PC-9 (cell line): ENCODE data around the gene NHS. TPM values are rescaled to one million over a fixed set of nuclear protein-coding genes. Genes with fewer than 3 reads are reported as not detected.
A peak's percentile ranks its signal among the peaks of the same experiment; 100 is the strongest.

Experiments used
- BruUV-seq: library from RNA; stranded (reverse); fragments of 400-500 nt; replicated peaks from 2 replicates; lab custom pipeline; 2021; lab: Mats Ljungman, UMichigan
- CTCF ChIA-PET: fragments of 300-600 bp; sonication (Branson Sonifier 250); formaldehyde crosslinking; loops from one replicate; lab custom pipeline; 2022; ENCODE audit warnings: antibody characterized with exemption; lab: Charles Lee
- POLR2A ChIA-PET: fragments of 300-600 bp; sonication (Branson Sonifier 250); formaldehyde crosslinking; loops from one replicate; lab custom pipeline; 2022; ENCODE audit warnings: antibody characterized with exemption; ENCODE audit not compliant: unreplicated experiment; lab: Charles Lee
- DNase-seq, 2 experiments: peaks; one replicate each; pipeline versions ENCODE4 v3.0.0 to v3.0.0-alpha.2; 2015 to 2022; ENCODE audit warnings: mixed read lengths in 1 of 2
- H2AFZ ChIP-seq: fragments of 200-600 bp; sonication (generic); 2 replicates; pipeline ENCODE4 v1.8.1; 2017; ENCODE audit warnings: antibody characterized with exemption
- H3F3A ChIP-seq: fragments of 200-600 bp; sonication (generic); 2 replicates; pipeline ENCODE4 v1.8.1; 2017; ENCODE audit warnings: antibody characterized with exemption, mild to moderate bottlenecking, low read depth; ENCODE audit not compliant: insufficient read depth
- H3K27ac ChIP-seq: fragments of 200-600 bp; sonication (generic); 2 replicates; pipeline ENCODE4 v1.6.1; 2016; ENCODE audit warnings: mixed run types
- H3K27me3 ChIP-seq: fragments of 200-600 bp; sonication (generic); 2 replicates; pipeline ENCODE4 v1.6.1; 2016; ENCODE audit warnings: low read depth, mixed run types; ENCODE audit not compliant: insufficient read depth
- H3K36me3 ChIP-seq: fragments of 200-600 bp; sonication (generic); 2 replicates; pipeline ENCODE4 v1.6.1; 2016; ENCODE audit warnings: low read depth, mixed run types
- H3K4me1 ChIP-seq: fragments of 200-600 bp; sonication (generic); replicated peaks from 2 replicates; pipeline ENCODE4 v1.6.1; 2016; ENCODE audit warnings: mixed run types; ENCODE audit not compliant: insufficient read depth
- H3K4me2 ChIP-seq: fragments of 200-600 bp; sonication (generic); 2 replicates; pipeline ENCODE4 v1.6.1; 2017; ENCODE audit warnings: mixed run types
- H3K4me3 ChIP-seq: fragments of 200-600 bp; sonication (generic); 2 replicates; pipeline ENCODE4 v1.6.1; 2016; ENCODE audit warnings: mixed run types
- H3K79me2 ChIP-seq: fragments of 200-600 bp; sonication (generic); 2 replicates; pipeline ENCODE4 v1.6.1; 2017; ENCODE audit warnings: low read depth, mixed run types
- H3K9me2 ChIP-seq: fragments of 200-600 bp; sonication (generic); 2 replicates; pipeline ENCODE4 v1.8.1; 2017; ENCODE audit warnings: mild to moderate bottlenecking; ENCODE audit not compliant: insufficient read depth
- H3K9me3 ChIP-seq: fragments of 200-600 bp; sonication (generic); 2 replicates; pipeline ENCODE4 v1.8.1; 2016; ENCODE audit warnings: low read depth; ENCODE audit not compliant: insufficient read depth
- H4K20me1 ChIP-seq: fragments of 200-600 bp; sonication (generic); 2 replicates; pipeline ENCODE4 v1.8.1; 2017; ENCODE audit not compliant: insufficient read depth
- EZH2 ChIP-seq: fragments of 200-600 bp; sonication (generic); IDR thresholded peaks from 2 replicates; pipeline ENCODE4 v1.8.0; 2017; ENCODE audit warnings: antibody characterized with exemption, low read depth
- intact Hi-C: fragments of 100-400 bp; cut with micrococcal nuclease; formaldehyde crosslinking; loops from one replicate; pipeline ENCODE4 v1.10.0; 2022; ENCODE audit not compliant: unreplicated experiment
- total RNA-seq: library from RNA; stranded (reverse); gene quantifications from 2 replicates; pipeline ENCODE4 v1.2.3, GENCODE V29; 2021
- TF ChIP-seq, protein P1 (sequence below): fragments of 200-600 bp; sonication (generic); conservative IDR thresholded peaks from 2 replicates; pipeline ENCODE4 v1.6.1; 2017; ENCODE audit warnings: mixed run types, antibody characterized with exemption, mild to moderate bottlenecking, moderate library complexity

The NHS gene
- total RNA-seq, 1 experiment from 2014 or later = 6.7 TPM

DNA sequence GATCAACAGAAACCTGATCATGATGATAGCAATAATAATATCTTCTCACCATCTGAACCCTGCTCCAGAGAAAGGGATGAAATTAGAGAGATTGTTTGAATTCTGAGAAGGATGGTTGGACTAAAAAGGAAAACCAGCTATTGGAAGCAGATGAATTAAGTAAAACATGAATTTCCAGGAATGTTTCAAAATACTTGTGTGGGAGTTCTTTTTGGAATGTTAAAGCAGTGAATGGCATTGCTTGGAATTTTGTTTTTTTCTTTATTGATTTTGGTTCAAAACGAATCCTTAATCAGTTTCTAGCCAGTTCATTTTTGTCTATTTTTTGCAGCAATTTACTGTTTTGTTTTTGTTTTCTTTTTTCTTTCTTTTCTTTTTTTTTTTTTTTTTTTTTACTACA lies 150.3 kb downstream of the NHS start:
- Histone ChIP-seq H3K9me3 (no peaks in the 10 kb centered on the region), H3K27ac (no peak overlapping the region), H3F3A (peaks cover 30% of the 10 kb centered on the region), H3K79me2 (peaks cover 46% of the 10 kb centered on the region), H3K9me2 (no peaks in the 10 kb centered on the region), H4K20me1 (no peaks in the 10 kb centered on the region), H3K4me1 (peaks cover 56% of the 10 kb centered on the region), H3K4me2 (no peak overlapping the region), H3K4me3 (no peak overlapping the region), H3K36me3 (no peaks in the 10 kb centered on the region), H2AFZ (no peak overlapping the region), H3K27me3 (no peaks in the 10 kb centered on the region)
- intact Hi-C loops = loop anchor here (5.0 to 10.0 kb wide), 2 partner anchors 110 to 167 kb away; no protein-coding TSS in a partner anchor
- POLR2A ChIA-PET = no interaction called here
- CTCF ChIA-PET = interaction anchor here (0.7 kb wide), 1 partner anchor 42 kb away, joined by 15 read pairs; no protein-coding TSS in a partner anchor
- TF ChIP-seq EZH2 = no peak
- TF ChIP-seq, protein P1, sequence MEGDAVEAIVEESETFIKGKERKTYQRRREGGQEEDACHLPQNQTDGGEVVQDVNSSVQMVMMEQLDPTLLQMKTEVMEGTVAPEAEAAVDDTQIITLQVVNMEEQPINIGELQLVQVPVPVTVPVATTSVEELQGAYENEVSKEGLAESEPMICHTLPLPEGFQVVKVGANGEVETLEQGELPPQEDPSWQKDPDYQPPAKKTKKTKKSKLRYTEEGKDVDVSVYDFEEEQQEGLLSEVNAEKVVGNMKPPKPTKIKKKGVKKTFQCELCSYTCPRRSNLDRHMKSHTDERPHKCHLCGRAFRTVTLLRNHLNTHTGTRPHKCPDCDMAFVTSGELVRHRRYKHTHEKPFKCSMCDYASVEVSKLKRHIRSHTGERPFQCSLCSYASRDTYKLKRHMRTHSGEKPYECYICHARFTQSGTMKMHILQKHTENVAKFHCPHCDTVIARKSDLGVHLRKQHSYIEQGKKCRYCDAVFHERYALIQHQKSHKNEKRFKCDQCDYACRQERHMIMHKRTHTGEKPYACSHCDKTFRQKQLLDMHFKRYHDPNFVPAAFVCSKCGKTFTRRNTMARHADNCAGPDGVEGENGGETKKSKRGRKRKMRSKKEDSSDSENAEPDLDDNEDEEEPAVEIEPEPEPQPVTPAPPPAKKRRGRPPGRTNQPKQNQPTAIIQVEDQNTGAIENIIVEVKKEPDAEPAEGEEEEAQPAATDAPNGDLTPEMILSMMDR = no peak
- no peak for DNase-seq
- BruUV-seq = no TSS peak

- peak overlapping the region; percentile 88 for H3K27ac ChIP-seq
- H3K9me3 ChIP-seq = no peaks in the 10 kb centered on the region
- no peaks in the 10 kb centered on the region for H4K20me1 ChIP-seq
- peaks cover 30% of the 10 kb centered on the region for H3F3A ChIP-seq
- peaks cover 56% of the 10 kb centered on the region for H3K4me1 ChIP-seq
- no peak for DNase-seq
- CTCF ChIA-PET = interaction anchor here (0.7 kb wide), 1 partner anchor 41 kb away, joined by 15 read pairs; no protein-coding TSS in a partner anchor
- intact Hi-C loops = loop anchor here (2.0 to 10.0 kb wide), 3 partner anchors 65 to 166 kb away; no protein-coding TSS in a partner anchor
- no peak for TF ChIP-seq EZH2
- TF ChIP-seq, protein P1 = no peak
- H3K9me2 ChIP-seq = no peaks in the 10 kb centered on the region
- no peaks in the 10 kb centered on the region for H3K36me3 ChIP-seq
- peak overlapping the region; percentile 74 for H3K4me2 ChIP-seq
- no peak overlapping the region for H2AFZ ChIP-seq
- no peak overlapping the region for H3K4me3 ChIP-seq
- BruUV-seq = no TSS peak
- no peaks in the 10 kb centered on the region for H3K27me3 ChIP-seq
- POLR2A ChIA-PET = no interaction called here
- H3K79me2 ChIP-seq = peaks cover 50% of the 10 kb centered on the region
Observed at GRCh38 chrX:17525762-17526555, 151.0 kb downstream of the NHS start.

DNA sequence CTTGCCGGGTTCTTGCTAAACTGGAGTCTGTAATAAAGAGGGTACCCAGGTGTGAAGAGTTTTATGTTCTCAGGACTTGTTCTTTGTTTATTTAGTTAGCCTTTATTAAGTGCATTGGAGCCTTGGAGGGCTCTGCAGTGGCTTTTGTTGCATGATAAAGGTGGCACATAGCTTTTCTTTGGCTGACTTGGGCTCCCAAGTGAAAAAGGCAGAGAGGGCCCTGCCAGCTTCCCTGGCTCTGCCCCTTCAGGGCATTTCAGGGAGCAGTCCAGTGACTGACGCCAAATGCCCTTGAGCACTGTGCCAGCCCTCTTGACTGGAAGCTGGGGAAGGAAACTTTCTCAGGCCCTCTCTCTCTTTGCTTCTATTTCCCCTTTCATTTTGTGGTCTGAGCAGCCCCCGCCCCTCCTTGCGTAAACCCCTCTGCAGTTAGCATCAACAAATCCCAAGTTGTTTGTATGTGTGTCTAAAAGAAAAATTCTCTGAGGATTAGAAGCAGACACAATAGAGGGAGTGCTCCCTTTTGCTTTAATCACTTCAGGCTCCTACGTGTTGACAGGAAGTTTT lies 152.2 kb downstream of the NHS start:
- Histone ChIP-seq H3K4me2 (peak overlapping the region; percentile 74), H3F3A (peaks cover 24% of the 10 kb centered on the region), H3K9me3 (no peaks in the 10 kb centered on the region), H2AFZ (no peak overlapping the region), H3K4me3 (no peak overlapping the region; the same call in 1 of the 2 replicates), H3K36me3 (no peaks in the 10 kb centered on the region), H3K4me1 (peaks cover 46% of the 10 kb centered on the region), H3K79me2 (peaks cover 50% of the 10 kb centered on the region), H4K20me1 (no peaks in the 10 kb centered on the region), H3K9me2 (no peaks in the 10 kb centered on the region), H3K27me3 (no peaks in the 10 kb centered on the region), H3K27ac (peak overlapping the region; percentile 88)
- intact Hi-C loops = loop anchor here (1.0 to 10.0 kb wide), 4 partner anchors 33 to 165 kb away; no protein-coding TSS in a partner anchor
- DNase-seq = peak; percentile 67 to 85
- CTCF ChIA-PET = no interaction called here
- BruUV-seq = no TSS peak
- POLR2A ChIA-PET = interaction anchor here (0.6 kb wide), 1 partner anchor 210 kb away, joined by 6 read pairs; the partner anchor contains the start of gene SCML1
- TF ChIP-seq, protein P1 = no peak
- TF ChIP-seq EZH2 = no peak
